Gastrocnemius medialis (tissue), 4 donors: ENCODE results near the gene TWIST2.

ENCODE experiments used
- POLR2A ChIP-seq, 2 donors: fragments of 450-650 bp; IDR thresholded peaks; one replicate each; pipeline ENCODE4 v1.6.1; 2017; ENCODE audit warnings: antibody characterized with exemption in 2 of 2, mild to moderate bottlenecking in 2 of 2, moderate library complexity in 2 of 2
- TF ChIP-seq, protein P1 (sequence below), 5 experiments: fragments of 450-650 bp in 3 of 5; fragments of 200-600 bp in 2 of 5; sonication (generic) in 2 of 5; IDR thresholded peaks in 4 of 5; conservative IDR thresholded peaks in 1 of 5; 1 replicate in 4 of 5; 2 replicates in 1 of 5; pipeline ENCODE4 v1.5.1; 2016 to 2019; ENCODE audit warnings: antibody characterized with exemption in 5 of 5, mild to moderate bottlenecking in 3 of 5, moderate library complexity in 3 of 5

DNA sequence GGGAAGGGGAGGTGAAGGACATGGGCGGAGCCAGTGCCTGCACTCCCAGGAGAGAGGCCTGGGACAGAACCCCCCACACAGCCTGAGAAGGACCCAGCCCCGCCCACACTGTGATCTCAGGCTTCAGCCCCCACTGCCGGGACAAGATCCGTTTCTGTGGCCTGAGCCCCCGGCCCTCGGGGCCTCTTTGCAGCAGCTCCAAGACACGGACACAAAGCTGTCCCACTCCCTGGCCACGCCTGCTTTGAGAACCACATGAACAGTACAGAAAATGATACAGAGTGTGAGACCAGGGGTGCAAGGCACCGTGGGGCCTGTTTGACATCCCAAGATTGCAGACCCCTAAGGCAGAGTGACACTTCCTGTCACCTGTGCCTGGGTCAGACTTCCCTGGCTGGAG, 74.5 kb downstream of the TWIST2 start:
- TF ChIP-seq, protein P1, sequence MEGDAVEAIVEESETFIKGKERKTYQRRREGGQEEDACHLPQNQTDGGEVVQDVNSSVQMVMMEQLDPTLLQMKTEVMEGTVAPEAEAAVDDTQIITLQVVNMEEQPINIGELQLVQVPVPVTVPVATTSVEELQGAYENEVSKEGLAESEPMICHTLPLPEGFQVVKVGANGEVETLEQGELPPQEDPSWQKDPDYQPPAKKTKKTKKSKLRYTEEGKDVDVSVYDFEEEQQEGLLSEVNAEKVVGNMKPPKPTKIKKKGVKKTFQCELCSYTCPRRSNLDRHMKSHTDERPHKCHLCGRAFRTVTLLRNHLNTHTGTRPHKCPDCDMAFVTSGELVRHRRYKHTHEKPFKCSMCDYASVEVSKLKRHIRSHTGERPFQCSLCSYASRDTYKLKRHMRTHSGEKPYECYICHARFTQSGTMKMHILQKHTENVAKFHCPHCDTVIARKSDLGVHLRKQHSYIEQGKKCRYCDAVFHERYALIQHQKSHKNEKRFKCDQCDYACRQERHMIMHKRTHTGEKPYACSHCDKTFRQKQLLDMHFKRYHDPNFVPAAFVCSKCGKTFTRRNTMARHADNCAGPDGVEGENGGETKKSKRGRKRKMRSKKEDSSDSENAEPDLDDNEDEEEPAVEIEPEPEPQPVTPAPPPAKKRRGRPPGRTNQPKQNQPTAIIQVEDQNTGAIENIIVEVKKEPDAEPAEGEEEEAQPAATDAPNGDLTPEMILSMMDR (IDR thresholded peaks at IDR 0.05 in 4 of 5, conservative IDR thresholded peaks at IDR 0.05 in 1 of 5): no peak
- TF ChIP-seq POLR2A (IDR thresholded peaks at IDR 0.05): no peak
